ENCODE measurements around the gene GRAMD2B.

- TF ChIP-seq PATZ1 (CRISPR knock-in tag; IDR thresholded peaks at IDR 0.05) (no peak), CTCF (CRISPR knock-in tag; IDR thresholded peaks at IDR 0.05) (no peak), ZFP36 (IDR thresholded peaks at IDR 0.05; ENCODE audit: borderline replicate concordance, low read depth, low read length, partially characterized antibody) (no peak), ASH2L (IDR thresholded peaks at IDR 0.05; ENCODE audit: insufficient read length, low read depth, low read length) (no peak), CBX5 (CRISPR knock-in tag; IDR thresholded peaks at IDR 0.05; ENCODE audit: borderline replicate concordance) (no peak), SAFB2 (CRISPR knock-in tag; IDR thresholded peaks at IDR 0.05; ENCODE audit: borderline replicate concordance, low read depth) (no peak), POLR2A (IDR thresholded peaks at IDR 0.05; ENCODE audit: insufficient read depth in 1 of 2, low read depth in 2 of 2, low read length in 2 of 2) (no peak), RAD21 (CRISPR knock-in tag; IDR thresholded peaks at IDR 0.05) (no peak), ZNF790 (CRISPR knock-in tag; IDR thresholded peaks at IDR 0.05; ENCODE audit: borderline replicate concordance) (no peak), MAZ (IDR thresholded peaks at IDR 0.05; ENCODE audit: borderline replicate concordance, low read depth, low read length) (no peak), MAZ (CRISPR knock-in tag; IDR thresholded peaks at IDR 0.05; ENCODE audit: low read depth) (no peak), POLR2AphosphoS5 (IDR thresholded peaks at IDR 0.05; ENCODE audit: low read depth, low read length) (no peak), ATF6 (CRISPR knock-in tag; conservative IDR thresholded peaks at IDR 0.05) (no peak), ZNF331 (CRISPR knock-in tag; IDR thresholded peaks at IDR 0.05) (no peak)
Observed at GRCh38 chr5:126443374-126443851, 20.2 kb downstream of the GRAMD2B start.

Data from HepG2 (cell line).